DND-41 (cell line): ENCODE data around the gene BMPR1A.

Source experiments
- ATAC-seq: fragments of 200-7000 bp; cut with Tn5 transposase; 3 replicates; pipeline ENCODE4 v1.9.1; 2021; ENCODE audit warnings: low read depth; ENCODE audit not compliant: insufficient read depth
- DNase-seq: peaks from one replicate; pipeline ENCODE4 v3.0.0-alpha.2; 2020
- H2AFZ ChIP-seq: 2 replicates; pipeline ENCODE4 v1.6.0; 2012; ENCODE audit warnings: low read depth, low read length
- H3K27ac ChIP-seq: 2 replicates; pipeline ENCODE4 v1.5.1; 2012; ENCODE audit warnings: low read length, inconsistent platforms
- H3K27me3 ChIP-seq: fragments of 200-600 bp; sonication (generic); 2 replicates; pipeline ENCODE4 v1.6.0; 2012; ENCODE audit warnings: low read length, mild to moderate bottlenecking, inconsistent platforms; ENCODE audit not compliant: insufficient read depth, poor library complexity
- H3K36me3 ChIP-seq: 2 replicates; pipeline ENCODE4 v1.5.1; 2012; ENCODE audit warnings: low read length, inconsistent platforms; ENCODE audit not compliant: insufficient read depth
- H3K4me1 ChIP-seq: 2 replicates; pipeline ENCODE4 v1.5.1; 2012; ENCODE audit warnings: mild to moderate bottlenecking, low read length; ENCODE audit not compliant: insufficient read depth
- H3K4me2 ChIP-seq: 2 replicates; pipeline ENCODE4 v1.6.0; 2012; ENCODE audit warnings: mild to moderate bottlenecking, moderate library complexity, low read length, inconsistent platforms; ENCODE audit not compliant: insufficient read depth
- H3K4me3 ChIP-seq, 2 experiments: fragments of 200-600 bp in 1 of 2; shearing (Covaris generic) in 1 of 2; 2 replicates each; pipeline ENCODE4 v1.5.1; 2012 to 2016; ENCODE audit warnings: inconsistent platforms in 2 of 2, low read length in 2 of 2, mild to moderate bottlenecking in 2 of 2, low read depth in 1 of 2, moderate library complexity in 1 of 2
- H3K79me2 ChIP-seq: 2 replicates; pipeline ENCODE4 v1.6.0; 2012; ENCODE audit warnings: low read length, inconsistent platforms; ENCODE audit not compliant: insufficient read depth
- H3K9ac ChIP-seq: 2 replicates; pipeline ENCODE4 v1.6.0; 2012; ENCODE audit warnings: low read depth, mild to moderate bottlenecking, inconsistent platforms, low read length, moderate library complexity
- H3K9me3 ChIP-seq: 2 replicates; pipeline ENCODE4 v1.5.1; 2012; ENCODE audit warnings: low read length, moderate library complexity, mild to moderate bottlenecking, inconsistent platforms; ENCODE audit not compliant: insufficient read depth, severe bottlenecking
- H4K20me1 ChIP-seq: 2 replicates; pipeline ENCODE4 v1.6.0; 2012; ENCODE audit warnings: low read length; ENCODE audit not compliant: insufficient read depth
- EZH2 ChIP-seq: IDR thresholded peaks from 3 replicates; pipeline ENCODE4 v1.6.1; 2012; ENCODE audit warnings: borderline replicate concordance, low read depth, mild to moderate bottlenecking, moderate library complexity, low read length, inconsistent platforms; ENCODE audit not compliant: severe bottlenecking
- TF ChIP-seq, protein P1 (sequence below): IDR thresholded peaks from 2 replicates; pipeline ENCODE4 v1.5.1; 2012; ENCODE audit warnings: borderline replicate concordance, low read length, moderate library complexity, mild to moderate bottlenecking; ENCODE audit not compliant: poor library complexity, severe bottlenecking; ENCODE audit errors: extremely low read depth

BMPR1A gene

DNA sequence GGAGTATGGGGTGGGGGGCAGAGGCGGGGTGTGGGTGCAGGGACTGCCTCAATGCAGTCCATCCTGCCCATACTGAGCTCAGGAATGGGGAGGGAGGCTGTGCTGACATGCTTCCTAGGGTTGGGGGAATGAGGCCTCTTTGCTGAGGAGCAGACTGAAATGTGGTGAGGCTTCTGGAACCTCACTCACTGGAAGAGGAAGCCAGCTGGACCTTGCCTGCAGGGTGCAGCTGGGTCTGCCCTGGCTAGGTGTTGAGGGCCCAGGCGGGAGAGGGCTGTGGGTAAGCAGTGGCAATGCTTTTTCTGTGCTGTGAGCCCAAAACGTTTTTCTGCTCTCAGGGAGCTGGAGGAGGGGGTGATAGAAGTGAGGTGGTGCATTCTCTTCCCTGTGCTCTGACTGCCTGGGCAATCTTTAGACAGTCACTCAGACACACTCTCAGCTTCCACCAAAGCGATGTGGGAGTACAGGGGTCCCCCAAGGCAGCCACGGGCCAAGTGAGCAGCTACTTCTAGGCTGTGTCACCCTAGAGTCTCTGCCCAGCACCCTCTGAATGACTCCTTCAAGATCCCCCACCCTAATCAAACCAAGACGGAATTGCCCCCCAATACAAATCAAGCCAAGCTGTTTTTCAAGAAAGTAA lies 41.1 kb upstream of the BMPR1A start:
- TF ChIP-seq, protein P1, sequence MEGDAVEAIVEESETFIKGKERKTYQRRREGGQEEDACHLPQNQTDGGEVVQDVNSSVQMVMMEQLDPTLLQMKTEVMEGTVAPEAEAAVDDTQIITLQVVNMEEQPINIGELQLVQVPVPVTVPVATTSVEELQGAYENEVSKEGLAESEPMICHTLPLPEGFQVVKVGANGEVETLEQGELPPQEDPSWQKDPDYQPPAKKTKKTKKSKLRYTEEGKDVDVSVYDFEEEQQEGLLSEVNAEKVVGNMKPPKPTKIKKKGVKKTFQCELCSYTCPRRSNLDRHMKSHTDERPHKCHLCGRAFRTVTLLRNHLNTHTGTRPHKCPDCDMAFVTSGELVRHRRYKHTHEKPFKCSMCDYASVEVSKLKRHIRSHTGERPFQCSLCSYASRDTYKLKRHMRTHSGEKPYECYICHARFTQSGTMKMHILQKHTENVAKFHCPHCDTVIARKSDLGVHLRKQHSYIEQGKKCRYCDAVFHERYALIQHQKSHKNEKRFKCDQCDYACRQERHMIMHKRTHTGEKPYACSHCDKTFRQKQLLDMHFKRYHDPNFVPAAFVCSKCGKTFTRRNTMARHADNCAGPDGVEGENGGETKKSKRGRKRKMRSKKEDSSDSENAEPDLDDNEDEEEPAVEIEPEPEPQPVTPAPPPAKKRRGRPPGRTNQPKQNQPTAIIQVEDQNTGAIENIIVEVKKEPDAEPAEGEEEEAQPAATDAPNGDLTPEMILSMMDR = no peak
- no peak for TF ChIP-seq EZH2
- no peak overlapping the region for H3K4me3 ChIP-seq
- DNase-seq (no peak), ATAC-seq (no peak)
- H4K20me1 ChIP-seq = no peaks in the 10 kb centered on the region
- no peak overlapping the region for H3K4me2 ChIP-seq
- H2AFZ ChIP-seq = no peak overlapping the region; the same call in 1 of the 2 replicates
- no peak overlapping the region for H3K9ac ChIP-seq
- H3K9me3 ChIP-seq = no peaks in the 10 kb centered on the region
- no peaks in the 10 kb centered on the region for H3K79me2 ChIP-seq
- no peaks in the 10 kb centered on the region for H3K36me3 ChIP-seq
- no peaks in the 10 kb centered on the region for H3K27me3 ChIP-seq
- H3K27ac ChIP-seq = no peak overlapping the region
- peaks cover 17% of the 10 kb centered on the region for H3K4me1 ChIP-seq

DNA sequence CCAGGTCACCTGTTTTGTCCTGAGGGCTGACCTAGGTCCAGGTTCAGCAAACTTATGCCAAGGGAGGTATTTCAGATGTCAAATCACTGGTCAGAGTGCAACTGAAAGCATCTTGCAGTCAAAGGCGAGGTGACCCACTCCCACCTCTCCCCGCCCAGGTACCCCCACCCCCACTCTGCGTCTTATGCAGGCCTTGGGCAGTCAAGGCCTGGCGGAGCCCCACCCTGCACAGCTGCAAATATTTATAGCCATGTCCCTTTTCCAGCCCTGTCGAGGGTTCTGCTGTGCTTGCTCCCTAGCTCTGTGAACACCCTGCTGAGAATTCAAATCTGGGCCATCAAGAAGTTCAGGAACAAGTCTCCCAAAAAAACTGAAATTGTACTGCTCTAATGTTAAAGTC lies 40.6 kb upstream of the BMPR1A start:
- Histone ChIP-seq H2AFZ (no peak overlapping the region), H4K20me1 (no peaks in the 10 kb centered on the region), H3K27me3 (no peaks in the 10 kb centered on the region), H3K4me1 (peaks cover 11% of the 10 kb centered on the region), H3K79me2 (no peaks in the 10 kb centered on the region), H3K9me3 (no peaks in the 10 kb centered on the region), H3K27ac (no peak overlapping the region), H3K4me2 (no peak overlapping the region), H3K9ac (no peak overlapping the region), H3K4me3 (no peak overlapping the region), H3K36me3 (no peaks in the 10 kb centered on the region)
- DNase-seq (no peak), ATAC-seq (no peak)
- TF ChIP-seq EZH2 = no peak
- TF ChIP-seq, protein P1 = no peak

DNA sequence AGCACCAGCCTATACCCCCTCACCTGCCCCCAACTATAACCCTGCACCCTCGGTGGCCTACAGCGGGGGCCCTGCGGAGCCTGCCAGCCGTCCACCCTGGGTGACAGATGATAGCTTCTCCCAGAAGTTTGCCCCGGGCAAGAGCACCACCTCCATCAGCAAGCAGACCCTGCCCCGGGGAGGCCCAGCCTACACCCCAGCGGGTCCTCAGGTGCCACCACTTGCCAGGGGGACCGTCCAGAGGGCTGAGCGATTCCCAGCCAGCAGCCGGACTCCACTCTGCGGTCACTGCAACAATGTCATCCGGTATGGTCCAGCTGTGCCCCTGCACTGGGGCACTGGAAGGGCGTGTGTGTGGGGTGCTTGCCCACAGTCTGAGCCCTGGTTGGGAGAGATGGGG lies 40.0 kb upstream of the BMPR1A start:
- no peak overlapping the region for H3K9ac ChIP-seq
- H4K20me1 ChIP-seq = no peaks in the 10 kb centered on the region
- no peak overlapping the region for H2AFZ ChIP-seq
- DNase-seq = no peak
- H3K4me2 ChIP-seq = no peak overlapping the region
- H3K9me3 ChIP-seq = no peaks in the 10 kb centered on the region
- peaks cover 3% of the 10 kb centered on the region for H3K27me3 ChIP-seq
- no peak overlapping the region for H3K27ac ChIP-seq
- TF ChIP-seq EZH2 = no peak
- TF ChIP-seq, protein P1 = no peak
- no peak overlapping the region for H3K4me3 ChIP-seq
- no peaks in the 10 kb centered on the region for H3K79me2 ChIP-seq
- H3K36me3 ChIP-seq = no peaks in the 10 kb centered on the region
- peaks cover 9% of the 10 kb centered on the region for H3K4me1 ChIP-seq
- no peak for ATAC-seq
